Measurements from ENCODE around the gene AAK1. TPM values are rescaled to one million over a fixed set of nuclear protein-coding genes. Genes with fewer than 3 reads are reported as not detected.
"Not testable (repeated sequence)": the region's sequence is repeated elsewhere in the genome, so short reads cannot be mapped to it uniquely, and the experiment has no call there.

AAK1 gene
- total RNA-seq, 1 donor from 2014 or later = 68.2 TPM

DNA sequence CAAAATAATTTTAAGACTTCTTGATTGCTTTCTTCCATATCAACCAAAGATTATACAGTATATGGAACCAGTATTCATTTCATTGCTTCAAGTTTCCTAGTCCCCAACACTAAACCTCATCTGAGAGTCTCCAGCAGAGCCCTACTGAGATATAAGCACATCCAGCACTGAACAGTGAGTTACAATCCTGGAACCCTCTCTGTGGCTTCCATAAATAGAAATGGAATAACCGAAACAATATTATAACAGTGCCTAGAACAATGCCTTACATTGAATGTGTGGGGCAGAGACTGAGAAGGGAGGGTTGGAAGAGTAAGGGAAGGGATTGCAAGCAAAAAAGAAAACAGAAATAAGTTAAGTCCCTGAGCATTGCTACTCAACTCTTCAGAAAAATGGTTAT is 18.9 kb downstream of the AAK1 start:
- Mint-ChIP-seq H3K4me3 (ENCODE audit: unreplicated experiment) (no peak overlapping the region), H3K36me3 (ENCODE audit: unreplicated experiment) (no peaks in the 10 kb centered on the region), H3K9me3 (ENCODE audit: unreplicated experiment) (no peaks in the 10 kb centered on the region), H3K27me3 (ENCODE audit: unreplicated experiment) (no peaks in the 10 kb centered on the region), H3K27ac (ENCODE audit: unreplicated experiment) (no peak overlapping the region), H3K4me1 (ENCODE audit: low read depth, unreplicated experiment) (no peaks in the 10 kb centered on the region)
- TF ChIP-seq, protein P1, sequence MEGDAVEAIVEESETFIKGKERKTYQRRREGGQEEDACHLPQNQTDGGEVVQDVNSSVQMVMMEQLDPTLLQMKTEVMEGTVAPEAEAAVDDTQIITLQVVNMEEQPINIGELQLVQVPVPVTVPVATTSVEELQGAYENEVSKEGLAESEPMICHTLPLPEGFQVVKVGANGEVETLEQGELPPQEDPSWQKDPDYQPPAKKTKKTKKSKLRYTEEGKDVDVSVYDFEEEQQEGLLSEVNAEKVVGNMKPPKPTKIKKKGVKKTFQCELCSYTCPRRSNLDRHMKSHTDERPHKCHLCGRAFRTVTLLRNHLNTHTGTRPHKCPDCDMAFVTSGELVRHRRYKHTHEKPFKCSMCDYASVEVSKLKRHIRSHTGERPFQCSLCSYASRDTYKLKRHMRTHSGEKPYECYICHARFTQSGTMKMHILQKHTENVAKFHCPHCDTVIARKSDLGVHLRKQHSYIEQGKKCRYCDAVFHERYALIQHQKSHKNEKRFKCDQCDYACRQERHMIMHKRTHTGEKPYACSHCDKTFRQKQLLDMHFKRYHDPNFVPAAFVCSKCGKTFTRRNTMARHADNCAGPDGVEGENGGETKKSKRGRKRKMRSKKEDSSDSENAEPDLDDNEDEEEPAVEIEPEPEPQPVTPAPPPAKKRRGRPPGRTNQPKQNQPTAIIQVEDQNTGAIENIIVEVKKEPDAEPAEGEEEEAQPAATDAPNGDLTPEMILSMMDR (IDR thresholded peaks at IDR 0.05; ENCODE audit: partially characterized antibody, unreplicated experiment) = no peak
- DNase-seq = no peak

GRCh38 chr2:69624131-69624530 is 19.4 kb downstream of the AAK1 start:
- H3K36me3 Mint-ChIP-seq (ENCODE audit: unreplicated experiment) = no peaks in the 10 kb centered on the region
- no peak for DNase-seq

GRCh38 chr2:69623236-69623635 is 20.3 kb downstream of the AAK1 start:
- TF ChIP-seq, protein P1 (IDR thresholded peaks at IDR 0.05; ENCODE audit: partially characterized antibody, unreplicated experiment) = no peak
- Mint-ChIP-seq H3K36me3 (ENCODE audit: unreplicated experiment) (no peaks in the 10 kb centered on the region), H3K27ac (ENCODE audit: unreplicated experiment) (no peak overlapping the region), H3K4me3 (ENCODE audit: unreplicated experiment) (no peak overlapping the region), H3K9me3 (ENCODE audit: unreplicated experiment) (no peaks in the 10 kb centered on the region), H3K27me3 (ENCODE audit: unreplicated experiment) (no peaks in the 10 kb centered on the region), H3K4me1 (ENCODE audit: low read depth, unreplicated experiment) (no peaks in the 10 kb centered on the region)
- DNase-seq = no peak

More at GRCh38 chr2:69624131-69624530, 19.4 kb downstream of the AAK1 start:
- Mint-ChIP-seq H3K4me3 (ENCODE audit: unreplicated experiment) (no peak overlapping the region), H3K9me3 (ENCODE audit: unreplicated experiment) (no peaks in the 10 kb centered on the region), H3K27me3 (ENCODE audit: unreplicated experiment) (no peaks in the 10 kb centered on the region), H3K4me1 (ENCODE audit: low read depth, unreplicated experiment) (no peaks in the 10 kb centered on the region), H3K27ac (ENCODE audit: unreplicated experiment) (no peak overlapping the region)
- TF ChIP-seq, protein P1 (IDR thresholded peaks at IDR 0.05; ENCODE audit: partially characterized antibody, unreplicated experiment) = no peak

- H3K36me3 Mint-ChIP-seq (ENCODE audit: unreplicated experiment); DNase-seq; H3K9me3 Mint-ChIP-seq (ENCODE audit: unreplicated experiment); H3K27ac Mint-ChIP-seq (ENCODE audit: unreplicated experiment); H3K4me3 Mint-ChIP-seq (ENCODE audit: unreplicated experiment); H3K27me3 Mint-ChIP-seq (ENCODE audit: unreplicated experiment); H3K4me1 Mint-ChIP-seq (ENCODE audit: low read depth, unreplicated experiment): not testable (repeated sequence)
These were observed 20.7 kb downstream of the AAK1 start for GRCh38 chr2:69622805-69623204.

- not testable (repeated sequence) for H3K27me3 Mint-ChIP-seq (ENCODE audit: unreplicated experiment)
These were observed 21.5 kb downstream of the AAK1 start for GRCh38 chr2:69622017-69622540.

DNA sequence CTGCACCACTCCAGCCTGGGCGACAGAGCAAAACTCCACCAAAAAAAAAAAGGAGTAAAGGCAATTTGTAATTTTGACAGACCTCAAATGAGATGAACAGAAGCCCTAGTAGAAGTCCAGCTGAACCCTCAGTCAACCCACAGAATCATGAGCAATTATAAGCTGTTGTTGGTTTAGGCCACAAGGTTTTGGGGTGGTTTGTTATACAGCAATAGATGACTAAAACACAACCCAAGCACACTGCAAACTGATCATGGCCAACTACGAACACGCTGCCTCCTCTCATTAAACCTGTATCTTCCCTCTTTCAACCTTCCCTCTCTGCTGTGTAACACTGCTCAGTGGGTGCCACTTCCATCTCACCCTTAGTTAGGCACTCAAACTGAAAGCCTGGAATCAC is 22.1 kb downstream of the AAK1 start:
- H3K36me3 Mint-ChIP-seq (ENCODE audit: unreplicated experiment) = no peaks in the 10 kb centered on the region
- no peak overlapping the region for H3K27ac Mint-ChIP-seq (ENCODE audit: unreplicated experiment)
- H3K27me3 Mint-ChIP-seq (ENCODE audit: unreplicated experiment) = no peaks in the 10 kb centered on the region
- no peaks in the 10 kb centered on the region for H3K4me1 Mint-ChIP-seq (ENCODE audit: low read depth, unreplicated experiment)
- H3K4me3 Mint-ChIP-seq (ENCODE audit: unreplicated experiment) = no peak overlapping the region
- TF ChIP-seq, protein P1 (IDR thresholded peaks at IDR 0.05; ENCODE audit: partially characterized antibody, unreplicated experiment) = no peak
- DNase-seq = no peak
- H3K9me3 Mint-ChIP-seq (ENCODE audit: unreplicated experiment) = no peaks in the 10 kb centered on the region

More at GRCh38 chr2:69622017-69622540, 21.5 kb downstream of the AAK1 start:
- not testable (repeated sequence) for H3K9me3 Mint-ChIP-seq (ENCODE audit: unreplicated experiment); H3K27ac Mint-ChIP-seq (ENCODE audit: unreplicated experiment); H3K4me1 Mint-ChIP-seq (ENCODE audit: low read depth, unreplicated experiment); H3K4me3 Mint-ChIP-seq (ENCODE audit: unreplicated experiment); H3K36me3 Mint-ChIP-seq (ENCODE audit: unreplicated experiment); DNase-seq
